Activated naive CD4-positive, alpha-beta T cell treated with anti-CD3 and anti-CD28 coated beads, Interleukin-2, amount 50 U/mL, for 16 hours (primary cell): ENCODE data around the gene DDIAS.
A peak's percentile ranks its signal among the peaks of the same experiment; 100 is the strongest.
"Not testable (repeated sequence)": the region's sequence is repeated elsewhere in the genome, so short reads cannot be mapped to it uniquely, and the experiment has no call there.

Experiments used
- DNase-seq: peaks from one replicate; pipeline ENCODE4 v3.0.0-alpha.2; 2020

DDIAS gene, protein sequence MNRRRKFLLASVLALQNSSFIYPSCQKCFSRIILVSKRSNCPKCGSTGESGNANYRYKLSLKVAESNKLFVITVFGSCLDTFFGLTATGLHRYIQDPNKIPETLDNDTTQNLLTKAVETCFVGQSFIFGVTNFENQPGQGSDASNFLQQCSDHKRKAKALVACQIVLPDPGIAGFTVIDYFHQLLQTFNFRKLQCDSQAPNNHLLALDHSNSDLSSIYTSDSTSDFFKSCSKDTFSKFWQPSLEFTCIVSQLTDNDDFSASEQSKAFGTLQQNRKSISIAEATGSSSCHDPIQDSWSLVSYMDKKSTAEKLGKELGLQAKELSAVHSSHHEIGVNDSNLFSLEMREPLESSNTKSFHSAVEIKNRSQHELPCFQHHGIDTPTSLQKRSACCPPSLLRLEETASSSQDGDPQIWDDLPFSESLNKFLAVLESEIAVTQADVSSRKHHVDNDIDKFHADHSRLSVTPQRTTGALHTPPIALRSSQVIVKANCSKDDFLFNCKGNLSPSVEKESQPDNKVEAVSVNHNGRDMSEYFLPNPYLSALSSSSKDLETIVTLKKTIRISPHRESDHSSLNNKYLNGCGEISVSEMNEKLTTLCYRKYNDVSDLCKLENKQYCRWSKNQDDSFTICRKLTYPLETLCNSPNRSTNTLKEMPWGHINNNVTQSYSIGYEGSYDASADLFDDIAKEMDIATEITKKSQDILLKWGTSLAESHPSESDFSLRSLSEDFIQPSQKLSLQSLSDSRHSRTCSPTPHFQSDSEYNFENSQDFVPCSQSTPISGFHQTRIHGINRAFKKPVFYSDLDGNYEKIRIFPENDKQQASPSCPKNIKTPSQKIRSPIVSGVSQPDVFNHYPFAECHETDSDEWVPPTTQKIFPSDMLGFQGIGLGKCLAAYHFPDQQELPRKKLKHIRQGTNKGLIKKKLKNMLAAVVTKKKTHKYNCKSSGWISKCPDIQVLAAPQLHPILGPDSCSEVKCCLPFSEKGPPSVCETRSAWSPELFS

GRCh38 chr11:82901165-82901921, at the start of gene DDIAS:
TSS of gene DDIAS (plus strand) at chr11:82901736. CDS start at chr11:82914739, 13,003 bp downstream.
- peak; percentile 94 for DNase-seq

DNA sequence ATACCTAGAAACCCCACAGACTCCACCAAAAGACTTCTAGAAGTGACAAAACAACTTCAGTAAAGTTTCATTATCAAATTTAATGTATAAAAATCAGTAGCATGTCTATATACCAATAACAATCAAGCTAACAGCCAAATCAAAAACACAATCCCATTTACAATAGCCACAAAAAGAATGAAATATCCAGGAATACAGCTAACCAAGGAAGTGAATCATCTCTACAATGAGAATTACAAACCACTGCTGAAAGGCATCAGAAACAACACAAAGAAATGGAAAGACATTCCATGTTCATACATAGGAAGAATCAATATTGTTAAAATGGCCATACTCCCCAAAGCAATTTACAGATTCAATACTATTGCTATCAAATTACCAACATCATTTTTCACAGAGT, 47.3 kb upstream of the DDIAS start:
- DNase-seq = no peak

DNA sequence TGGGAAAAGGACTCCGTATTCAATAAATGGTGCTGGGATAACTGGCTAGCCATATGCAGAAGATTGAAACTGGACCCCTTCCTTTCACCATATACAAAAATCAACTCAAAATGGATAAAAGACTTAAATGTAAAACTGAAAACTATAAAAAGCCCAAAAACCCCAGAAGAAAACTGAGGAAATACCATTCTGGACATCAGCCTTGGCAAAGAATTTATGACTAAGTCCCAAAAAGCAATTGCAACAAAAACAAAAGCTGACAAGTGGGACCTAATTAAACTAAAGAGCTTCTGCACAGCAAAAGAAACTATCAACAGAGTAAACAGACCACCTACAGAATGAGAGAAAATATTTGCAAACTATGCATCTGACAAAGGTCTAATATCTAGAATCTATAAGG, 46.6 kb upstream of the DDIAS start:
- DNase-seq = not testable (repeated sequence)

GRCh38 chr11:82855616-82856015, 45.9 kb upstream of the DDIAS start:
- DNase-seq = no peak

- DNase-seq = no peak
Measured at GRCh38 chr11:82857145-82857544, 44.4 kb upstream of the DDIAS start.

DNA sequence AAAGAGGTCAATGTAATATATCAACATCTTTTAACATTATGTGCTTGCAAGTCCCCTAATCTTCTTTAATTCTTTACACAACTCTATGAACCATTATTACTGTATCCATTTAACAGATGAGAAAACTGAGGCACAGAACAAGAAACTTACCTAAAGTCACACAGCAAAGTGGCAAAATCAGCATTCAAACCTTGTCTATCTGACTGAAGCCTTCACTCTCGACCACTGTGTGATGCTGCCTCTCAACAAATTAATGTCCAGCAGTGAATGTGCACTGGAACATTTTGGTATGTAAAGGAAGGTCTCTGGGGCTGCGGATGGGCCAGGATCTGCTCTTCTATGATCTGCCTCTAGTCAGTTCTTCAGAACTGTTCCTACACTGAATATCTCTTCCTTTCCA, 43.4 kb upstream of the DDIAS start:
- DNase-seq = no peak

DNA sequence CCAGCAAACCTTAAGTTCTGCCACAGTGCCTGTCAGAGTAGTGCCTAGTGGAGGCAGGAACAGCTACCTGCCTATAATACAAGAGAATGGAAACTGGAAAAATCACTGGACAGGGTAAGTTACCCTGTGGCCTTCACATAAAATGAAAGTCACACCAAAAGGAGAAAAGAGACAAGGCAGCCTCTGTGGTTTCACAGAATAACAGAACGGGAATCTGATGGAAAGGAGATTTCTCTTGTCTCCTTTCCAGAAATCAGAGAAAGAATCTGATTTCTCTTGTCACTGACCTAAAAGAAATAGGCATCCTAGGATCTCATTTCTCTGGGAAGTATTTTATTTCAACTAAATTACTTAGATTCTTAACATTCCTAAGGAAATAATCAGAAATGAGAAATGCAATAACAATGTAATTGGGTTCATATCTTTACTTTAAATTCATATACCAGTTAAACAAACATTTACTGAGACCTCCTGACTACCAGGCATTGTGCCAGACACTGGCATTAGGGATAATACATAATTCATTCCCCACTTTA, 42.9 kb upstream of the DDIAS start:
- DNase-seq = no peak

GRCh38 chr11:82859750-82860149, 41.8 kb upstream of the DDIAS start:
- DNase-seq = no peak

- no peak for DNase-seq
Measured at GRCh38 chr11:82862379-82862778, 39.2 kb upstream of the DDIAS start.

GRCh38 chr11:82863209-82863608, 38.3 kb upstream of the DDIAS start:
- DNase-seq = no peak

DNA sequence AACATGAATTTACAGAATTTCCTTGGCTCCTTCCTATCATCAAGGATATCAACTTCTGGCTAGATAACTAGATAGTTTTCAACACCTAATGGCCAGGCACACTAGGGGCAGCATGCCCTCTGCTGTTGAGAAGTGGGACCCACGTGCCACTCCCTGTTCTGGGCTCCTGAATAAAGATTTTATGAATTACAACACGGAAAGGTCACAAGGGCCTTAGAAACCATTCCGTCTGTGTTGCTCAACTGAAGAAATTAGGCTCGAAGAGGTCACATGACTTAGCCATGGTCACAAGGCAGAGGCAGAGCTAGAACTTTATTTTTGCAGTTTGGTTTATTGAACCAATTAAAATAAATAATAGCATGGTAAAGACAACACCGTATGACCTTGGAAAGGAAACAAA, 37.3 kb upstream of the DDIAS start:
- DNase-seq = peak; percentile 29

DNA sequence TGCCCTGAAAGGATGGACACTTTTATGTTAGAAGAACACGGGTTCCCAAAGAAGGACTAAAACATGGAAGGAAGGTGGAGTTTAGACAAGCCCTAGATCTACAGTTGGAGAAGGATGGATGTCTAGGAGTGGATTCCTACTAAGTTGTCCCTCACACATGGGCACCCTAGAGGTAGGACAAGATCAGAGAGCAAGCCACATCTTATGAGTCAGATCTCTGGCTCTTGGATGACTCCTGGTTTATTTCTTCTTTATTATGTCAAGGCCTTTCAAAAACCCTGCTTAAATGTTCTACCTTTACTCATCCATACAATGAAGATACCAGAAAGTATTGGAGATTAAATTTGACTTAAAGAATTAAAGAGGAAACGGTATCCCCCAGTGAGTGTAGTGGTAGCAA, 35.7 kb upstream of the DDIAS start:
- no peak for DNase-seq

GRCh38 chr11:82867495-82868082, 33.9 kb upstream of the DDIAS start:
- DNase-seq = peak; percentile 72

- DNase-seq = no peak
Measured at GRCh38 chr11:82869657-82870056, 31.9 kb upstream of the DDIAS start.

GRCh38 chr11:82871646-82872045, 29.9 kb upstream of the DDIAS start:
- no peak for DNase-seq

- DNase-seq = no peak
Measured at GRCh38 chr11:82872377-82873150, 29.0 kb upstream of the DDIAS start.

DNA sequence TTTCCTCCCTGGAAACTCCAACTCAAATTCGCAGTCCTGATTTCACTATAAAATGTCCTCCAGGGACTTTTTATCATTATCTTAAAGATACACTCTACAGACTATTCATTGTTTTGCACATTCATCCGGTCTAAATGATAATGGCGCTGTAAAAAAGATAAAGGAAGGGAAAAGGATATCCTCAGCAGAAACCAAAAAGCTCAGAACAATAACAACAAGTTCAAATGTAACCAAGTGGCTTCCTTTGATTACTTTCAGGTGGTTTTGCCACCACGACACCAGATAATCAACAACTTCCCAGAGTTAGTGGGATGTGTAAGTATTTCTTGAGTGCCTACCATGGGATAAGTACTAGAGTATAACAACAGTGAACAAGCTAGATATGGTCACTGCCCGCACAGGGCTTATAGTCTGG, 27.6 kb upstream of the DDIAS start:
- DNase-seq = no peak

DNA sequence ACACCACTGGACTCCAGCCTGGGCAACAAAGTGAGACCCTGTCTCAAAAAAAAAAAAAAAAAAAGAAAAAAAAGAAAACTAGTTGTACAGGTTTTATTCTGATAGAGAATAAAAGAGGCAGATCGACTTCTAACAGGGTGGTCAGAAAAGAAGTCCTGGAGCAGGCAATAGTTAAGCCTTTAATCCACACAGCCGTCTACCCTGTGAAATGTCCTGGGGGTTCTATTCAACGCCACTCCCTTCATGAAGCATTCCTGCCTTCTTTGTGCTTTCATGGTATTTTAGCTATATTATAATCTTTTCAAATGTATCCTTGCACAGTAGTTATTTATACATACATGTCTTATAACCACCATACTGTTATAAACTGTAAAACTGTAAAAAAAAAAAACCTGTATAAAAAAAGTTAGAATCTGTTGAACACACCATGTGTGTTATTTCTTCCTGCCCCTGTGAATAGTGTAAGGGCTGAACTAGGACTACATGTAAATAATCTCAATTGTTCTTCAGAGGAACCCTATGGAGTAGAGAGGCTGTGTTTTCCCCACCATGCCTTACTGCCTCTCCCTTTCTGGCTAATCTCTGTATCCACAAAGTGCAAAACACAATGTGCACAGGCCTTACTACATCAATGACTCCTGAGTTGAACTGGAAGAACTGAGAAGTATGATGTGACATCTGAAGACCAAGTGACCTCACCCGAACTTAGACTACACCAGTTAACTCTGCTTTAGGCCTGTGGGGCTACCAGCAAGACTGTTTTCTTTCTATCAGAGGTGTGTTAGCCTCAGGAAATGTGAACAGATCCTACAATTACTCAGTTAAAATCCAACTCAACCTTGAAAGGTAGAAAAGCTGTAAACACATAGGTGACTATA, 26.7 kb upstream of the DDIAS start:
- no peak for DNase-seq

DNA sequence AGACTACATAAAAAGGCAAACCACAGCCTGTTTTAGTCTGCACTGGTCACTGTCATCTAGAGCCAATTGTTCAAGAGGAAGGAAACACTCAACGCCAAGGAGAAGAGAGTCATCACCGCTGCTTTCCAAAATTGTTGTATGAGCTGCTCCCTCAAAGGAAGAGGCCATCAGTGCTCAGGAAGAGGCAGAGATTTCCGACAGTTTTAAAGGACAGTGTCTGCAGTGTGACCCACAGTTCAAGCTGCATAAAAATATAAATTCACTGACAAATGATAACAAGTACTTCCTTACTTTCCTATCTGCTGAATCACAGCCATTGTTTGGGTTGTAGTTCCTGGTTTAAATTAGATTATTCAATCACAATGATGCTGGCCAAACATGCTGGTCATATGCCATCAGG, 17.7 kb upstream of the DDIAS start:
- no peak for DNase-seq
